GM12878 (cell line): ENCODE data around the gene MEIKIN. TPM values are rescaled to one million over a fixed set of nuclear protein-coding genes. Genes with fewer than 3 reads are reported as not detected.

Source experiments
- BCL11A ChIP-seq: IDR thresholded peaks from 2 replicates; pipeline ENCODE4 v1.6.1; 2011; ENCODE audit warnings: low read depth, low read length
- CBFB ChIP-seq: IDR thresholded peaks from 2 replicates; pipeline ENCODE4 v1.6.1; 2016; ENCODE audit warnings: antibody characterized with exemption, low read depth
- CEBPZ ChIP-seq: fragments of 150-350 bp; IDR thresholded peaks from 2 replicates; pipeline ENCODE4 v1.6.1; 2016; ENCODE audit warnings: low read depth, low read length
- NR2C2 ChIP-seq: IDR thresholded peaks from 2 replicates; pipeline ENCODE4 v1.6.1; 2011; ENCODE audit warnings: borderline replicate concordance, low read depth; ENCODE audit not compliant: control insufficient read depth, insufficient read length
- POLR2AphosphoS2 ChIP-seq: IDR thresholded peaks from 2 replicates; pipeline ENCODE4 v1.6.1; 2011; ENCODE audit warnings: low read depth, mild to moderate bottlenecking, low read length, improper control_type of control experiment, moderate library complexity
- SKIL ChIP-seq: fragments of 450-650 bp; IDR thresholded peaks from 2 replicates; pipeline ENCODE4 v1.6.1; 2017; ENCODE audit warnings: mild to moderate bottlenecking, low read depth, inconsistent platforms; ENCODE audit not compliant: poor library complexity, severe bottlenecking
- polyA plus RNA-seq, 11 experiments: library from polyadenylated mRNA; depleted of rRNA in 4 of 11; unstranded in 6 of 11; stranded (reverse) in 5 of 11; fragments of >200 nt; fragmentation: Nextera tagmentation in 4 of 11; fragmentation: Illumina TruSeq in 1 of 11; extraction: Ambion mirVana in 4 of 11; extraction: Trizol in 1 of 11; gene quantifications; 1 replicate in 1 of 11; 2 replicates in 10 of 11; pipeline versions ENCODE4 v1.2.1 to v1.2.3, GENCODE V29; 2011 to 2016; ENCODE audit warnings: inconsistent platforms in 2 of 11, missing spikeins in 2 of 11, low read depth in 1 of 11
- total RNA-seq, 4 experiments: library from RNA; depleted of rRNA in 3 of 4; stranded (reverse); fragments of >200 nt in 3 of 4; fragmentation: Illumina TruSeq in 1 of 4; extraction: Trizol in 1 of 4; gene quantifications; 2 replicates each; pipeline versions ENCODE4 v1.2.1 to v1.2.3, GENCODE V29; 2013 to 2021
- TF ChIP-seq, protein P1 (sequence below): IDR thresholded peaks from 2 replicates; pipeline ENCODE4 v1.6.1; 2012; ENCODE audit warnings: mild to moderate bottlenecking, low read depth, low read length

Gene MEIKIN
- total and polyA plus RNA-seq, 10 of the 15 experiments (the other 5 are each of a cell fraction or from before 2014, with no cell fraction given), result not detected

GRCh38 chr5:131977212-131977604 lies 31.7 kb upstream of the MEIKIN start (continued):
- TF ChIP-seq, protein P1, sequence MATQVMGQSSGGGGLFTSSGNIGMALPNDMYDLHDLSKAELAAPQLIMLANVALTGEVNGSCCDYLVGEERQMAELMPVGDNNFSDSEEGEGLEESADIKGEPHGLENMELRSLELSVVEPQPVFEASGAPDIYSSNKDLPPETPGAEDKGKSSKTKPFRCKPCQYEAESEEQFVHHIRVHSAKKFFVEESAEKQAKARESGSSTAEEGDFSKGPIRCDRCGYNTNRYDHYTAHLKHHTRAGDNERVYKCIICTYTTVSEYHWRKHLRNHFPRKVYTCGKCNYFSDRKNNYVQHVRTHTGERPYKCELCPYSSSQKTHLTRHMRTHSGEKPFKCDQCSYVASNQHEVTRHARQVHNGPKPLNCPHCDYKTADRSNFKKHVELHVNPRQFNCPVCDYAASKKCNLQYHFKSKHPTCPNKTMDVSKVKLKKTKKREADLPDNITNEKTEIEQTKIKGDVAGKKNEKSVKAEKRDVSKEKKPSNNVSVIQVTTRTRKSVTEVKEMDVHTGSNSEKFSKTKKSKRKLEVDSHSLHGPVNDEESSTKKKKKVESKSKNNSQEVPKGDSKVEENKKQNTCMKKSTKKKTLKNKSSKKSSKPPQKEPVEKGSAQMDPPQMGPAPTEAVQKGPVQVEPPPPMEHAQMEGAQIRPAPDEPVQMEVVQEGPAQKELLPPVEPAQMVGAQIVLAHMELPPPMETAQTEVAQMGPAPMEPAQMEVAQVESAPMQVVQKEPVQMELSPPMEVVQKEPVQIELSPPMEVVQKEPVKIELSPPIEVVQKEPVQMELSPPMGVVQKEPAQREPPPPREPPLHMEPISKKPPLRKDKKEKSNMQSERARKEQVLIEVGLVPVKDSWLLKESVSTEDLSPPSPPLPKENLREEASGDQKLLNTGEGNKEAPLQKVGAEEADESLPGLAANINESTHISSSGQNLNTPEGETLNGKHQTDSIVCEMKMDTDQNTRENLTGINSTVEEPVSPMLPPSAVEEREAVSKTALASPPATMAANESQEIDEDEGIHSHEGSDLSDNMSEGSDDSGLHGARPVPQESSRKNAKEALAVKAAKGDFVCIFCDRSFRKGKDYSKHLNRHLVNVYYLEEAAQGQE, result no peak
- TF ChIP-seq CEBPZ (no peak), BCL11A (no peak), POLR2AphosphoS2 (no peak), NR2C2 (no peak), CBFB (no peak), SKIL (no peak)
